Endothelial cell of umbilical vein (primary cell): Measurements from ENCODE around the gene COX7A1. TPM values are rescaled to one million over a fixed set of nuclear protein-coding genes. Genes with fewer than 3 reads are reported as not detected.

ENCODE experiments used
- BruUV-seq: library from RNA; stranded (reverse); fragments of 400-500 nt; replicated peaks from 2 replicates; lab custom pipeline; 2021; lab: Mats Ljungman, UMichigan
- CTCF ChIA-PET: fragments of 300-600, 350-600 bp; sonication (Branson Sonifier 250); formaldehyde crosslinking; loops from one replicate; lab custom pipeline; 2021; ENCODE audit warnings: antibody characterized with exemption, inconsistent platforms; lab: Charles Lee
- POLR2A ChIA-PET: fragments of 300-600, 350-600 bp; sonication (Branson Sonifier 250); formaldehyde crosslinking; loops from one replicate; lab custom pipeline; 2021; ENCODE audit warnings: antibody characterized with exemption, inconsistent platforms; lab: Charles Lee
- DNase-seq: peaks from one replicate; pipeline ENCODE4 v3.0.0-alpha.2; 2011; ENCODE audit warnings: low read depth, low spot score
- FAIRE-seq: peaks from 2 replicates; lab custom pipeline; 2011; peaks lifted over from hg19 to GRCh38; lab: Jason Lieb, UNC
- H2AFZ ChIP-seq: 2 replicates; pipeline ENCODE4 v1.6.0; 2012; ENCODE audit warnings: low read depth, low read length, control low read depth, inconsistent platforms
- H3K27ac ChIP-seq: 2 replicates; pipeline ENCODE4 v1.5.1; 2011; ENCODE audit warnings: low read depth, mild to moderate bottlenecking, control low read depth, low read length, moderate library complexity; ENCODE audit not compliant: insufficient read depth
- H3K27me3 ChIP-seq, 2 experiments: 2 replicates each; pipeline versions ENCODE4 v1.6.0 to v1.6.1; 2011; ENCODE audit warnings: low read length in 2 of 2, mixed read lengths in 1 of 2; ENCODE audit not compliant: control insufficient read depth in 2 of 2, insufficient read depth in 2 of 2
- H3K36me3 ChIP-seq, 2 experiments: 2 replicates in 1 of 2; 3 replicates in 1 of 2; pipeline ENCODE4 v1.5.1; 2011; ENCODE audit warnings: low read length in 2 of 2, mild to moderate bottlenecking in 1 of 2, moderate library complexity in 1 of 2; ENCODE audit not compliant: control insufficient read depth in 2 of 2, insufficient read depth in 2 of 2; ENCODE audit errors: extremely low read depth in 1 of 2
- H3K4me1 ChIP-seq: 3 replicates; pipeline ENCODE4 v1.5.1; 2011; ENCODE audit warnings: mild to moderate bottlenecking, low read length; ENCODE audit not compliant: control insufficient read depth, insufficient read depth; ENCODE audit errors: extremely low read depth
- H3K4me2 ChIP-seq: 2 replicates; pipeline ENCODE4 v1.6.1; 2011; ENCODE audit warnings: low read length, control low read depth, mixed read lengths; ENCODE audit not compliant: insufficient read depth
- H3K4me3 ChIP-seq, 3 experiments: fragments of 200-600 bp in 1 of 3; sonication (generic), shearing (Covaris generic) in 1 of 3; replicated peaks in 1 of 3; 2 replicates each; pipeline ENCODE4 v1.5.1; 2011 to 2016; ENCODE audit warnings: control low read depth in 3 of 3, low read length in 3 of 3, mild to moderate bottlenecking in 2 of 3, inconsistent platforms in 1 of 3, low read depth in 1 of 3, moderate library complexity in 1 of 3; ENCODE audit not compliant: insufficient read depth in 1 of 3
- H3K79me2 ChIP-seq: 2 replicates; pipeline ENCODE4 v1.6.0; 2012; ENCODE audit warnings: low read length, inconsistent platforms; ENCODE audit not compliant: control insufficient read depth, insufficient read depth
- H3K9ac ChIP-seq: replicated peaks from 2 replicates; pipeline ENCODE3; 2011; ENCODE audit warnings: low read length, control low read depth; ENCODE audit not compliant: insufficient read depth; ENCODE audit errors: extremely low read depth
- H3K9me1 ChIP-seq: replicated peaks from 3 replicates; pipeline ENCODE4 v1.6.0; 2011; ENCODE audit warnings: mild to moderate bottlenecking, low read length; ENCODE audit not compliant: control insufficient read depth, insufficient read depth; ENCODE audit errors: extremely low read depth
- H3K9me3 ChIP-seq: replicated peaks from 2 replicates; pipeline ENCODE4 v1.5.1; 2012; ENCODE audit warnings: low read length, inconsistent platforms; ENCODE audit not compliant: control insufficient read depth, insufficient read depth
- H4K20me1 ChIP-seq: replicated peaks from 2 replicates; pipeline ENCODE3; 2011; ENCODE audit warnings: mild to moderate bottlenecking, low read length; ENCODE audit not compliant: control insufficient read depth, insufficient read depth; ENCODE audit errors: extremely low read depth
- CTCF ChIP-seq, 2 donors: IDR thresholded peaks; 1 replicate in 1 of 2; 2 replicates in 1 of 2; pipeline ENCODE4 v1.5.1; 2011; ENCODE audit warnings: low read length in 2 of 2, mild to moderate bottlenecking in 2 of 2, moderate library complexity in 2 of 2, control low read depth in 1 of 2, inconsistent platforms in 1 of 2, low read depth in 1 of 2; ENCODE audit not compliant: insufficient read depth in 1 of 2; ENCODE audit errors: extremely low read depth in 1 of 2
- EZH2 ChIP-seq: IDR thresholded peaks from 2 replicates; pipeline ENCODE4 v1.6.1; 2012; ENCODE audit warnings: borderline replicate concordance, low read depth, mild to moderate bottlenecking, moderate library complexity, low read length, inconsistent platforms; ENCODE audit not compliant: severe bottlenecking
- FOS ChIP-seq: IDR thresholded peaks from 2 replicates; pipeline ENCODE4 v1.6.1; 2011; ENCODE audit warnings: mild to moderate bottlenecking, low read length, moderate library complexity, borderline replicate concordance; ENCODE audit not compliant: insufficient read depth
- GATA2 ChIP-seq: IDR thresholded peaks from 2 replicates; pipeline ENCODE4 v1.7.0; 2011; ENCODE audit warnings: low read depth, mild to moderate bottlenecking, moderate library complexity, mixed read lengths, low read length; ENCODE audit not compliant: insufficient read length, insufficient read depth
- JUN ChIP-seq: IDR thresholded peaks from 2 replicates; pipeline ENCODE4 v1.6.1; 2011; ENCODE audit warnings: borderline replicate concordance, low read depth; ENCODE audit not compliant: insufficient read length, insufficient read depth
- MYC ChIP-seq: IDR thresholded peaks from one replicate; pipeline ENCODE4 v1.6.1; 2011; ENCODE audit warnings: mild to moderate bottlenecking, low read depth, low read length
- POLR2A ChIP-seq: IDR thresholded peaks from 2 replicates; pipeline ENCODE4 v1.6.1; 2012; ENCODE audit warnings: low read depth, mild to moderate bottlenecking, control low read depth, low read length
- POLR2AphosphoS5 ChIP-seq: IDR thresholded peaks from 2 replicates; pipeline ENCODE4 v1.6.1; 2012; ENCODE audit warnings: low read depth, mild to moderate bottlenecking, control low read depth, low read length, moderate library complexity; ENCODE audit not compliant: insufficient read depth
- dilution Hi-C: fragments of 300-500 bp; cut with MboI; formaldehyde crosslinking; loops from one replicate; pipeline ENCODE4 v1.15.0; 2019; ENCODE audit warnings: low sequenced_read_pairs; ENCODE audit not compliant: extremely low pct_ligation_motif_present
- intact Hi-C: fragments of 100-400 bp; cut with micrococcal nuclease; formaldehyde crosslinking; loops from one replicate; pipeline ENCODE4 v1.10.0; 2022
- polyA plus RNA-seq, 4 experiments: library from polyadenylated mRNA; depleted of rRNA in 3 of 4; stranded (reverse) in 3 of 4; unstranded in 1 of 4; fragments of >200 nt; gene quantifications; 2 replicates each; pipeline versions ENCODE4 v1.2.1 to v1.2.3, GENCODE V29; 2011 to 2012; ENCODE audit warnings: missing spikeins in 1 of 4
- total RNA-seq: library from RNA; stranded (reverse); gene quantifications from 2 replicates; pipeline ENCODE4 v1.2.3, GENCODE V29; 2021
- TF ChIP-seq, protein P1 (sequence below): IDR thresholded peaks from 2 replicates; pipeline ENCODE4 v1.6.1; 2011; ENCODE audit not compliant: insufficient read depth, insufficient read length

COX7A1 gene
- total and polyA plus RNA-seq, 2 donors (not counting 3 experiments of a cell fraction or from before 2014, with no cell fraction given): 10.6 to 35.2 TPM

DNA sequence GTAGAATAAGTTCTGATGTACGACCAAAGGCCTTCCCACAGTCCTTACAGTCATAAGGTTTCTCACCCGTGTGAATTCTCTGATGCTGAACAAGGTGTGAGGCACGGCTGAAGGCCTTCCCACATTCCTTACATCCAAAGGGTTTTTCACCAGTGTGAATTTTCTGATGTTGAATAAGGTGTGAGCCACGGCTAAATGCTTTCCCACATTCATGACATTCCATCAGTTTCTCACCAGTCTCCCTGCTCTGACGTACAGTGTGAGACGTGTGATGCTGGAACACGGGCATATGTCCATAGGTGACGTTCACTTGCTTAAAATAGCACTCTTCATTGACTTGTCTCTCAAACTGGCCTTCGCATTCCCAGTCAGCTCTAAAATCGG, 31.0 kb upstream of the COX7A1 start:
- CTCF ChIA-PET: interaction anchor here (1.2 kb wide), 1 partner anchor 13 kb away, joined by 3 read pairs; no protein-coding TSS in a partner anchor
- FAIRE-seq (no peak), DNase-seq (no peak)
- Histone ChIP-seq H3K9ac (no peak overlapping the region), H3K4me2 (no peak overlapping the region), H3K4me3 (no peak overlapping the region), H3K9me3 (no peaks in the 10 kb centered on the region), H3K36me3 (no peaks in the 10 kb centered on the region), H2AFZ (no peak overlapping the region), H4K20me1 (no peaks in the 10 kb centered on the region), H3K27ac (no peak overlapping the region), H3K79me2 (no peaks in the 10 kb centered on the region), H3K9me1 (no peaks in the 10 kb centered on the region), H3K27me3 (no peaks in the 10 kb centered on the region), H3K4me1 (no peaks in the 10 kb centered on the region)
- dilution Hi-C loops (no loop called here), intact Hi-C loops (no loop called here)
- TF ChIP-seq CTCF (IDR thresholded peaks at IDR 0.05; ENCODE audit: extremely low read depth in 1 of 2, insufficient read depth in 1 of 2, low read depth in 1 of 2, low read length in 2 of 2) (no peak), POLR2AphosphoS5 (no peak), GATA2 (no peak), POLR2A (no peak), FOS (no peak), MYC (no peak), JUN (no peak), EZH2 (no peak)
- TF ChIP-seq, protein P1, sequence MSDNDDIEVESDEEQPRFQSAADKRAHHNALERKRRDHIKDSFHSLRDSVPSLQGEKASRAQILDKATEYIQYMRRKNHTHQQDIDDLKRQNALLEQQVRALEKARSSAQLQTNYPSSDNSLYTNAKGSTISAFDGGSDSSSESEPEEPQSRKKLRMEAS: no peak
- BruUV-seq: no TSS peak
- POLR2A ChIA-PET: no interaction called here
